WTC11 (cell line): ENCODE data around the gene UPF2.

Experiments
- NFYB ChIP-seq: sonication (generic); formaldehyde crosslinking; conservative IDR thresholded peaks from 2 replicates; pipeline ENCODE4 v1.8.0; 2022; ENCODE audit warnings: low read depth, missing genetic modification reagents
- NR3C1 ChIP-seq: sonication (generic); formaldehyde crosslinking; conservative IDR thresholded peaks from 2 replicates; pipeline ENCODE4 v1.8.1; 2023; ENCODE audit warnings: low read depth, mild to moderate bottlenecking, missing genetic modification reagents
- OVOL2 ChIP-seq: fragments of 250-450 bp; sonication (Bioruptor Pico); IDR thresholded peaks from 2 replicates; pipeline ENCODE4 v1.9.0; 2021; ENCODE audit warnings: mild to moderate bottlenecking, borderline replicate concordance
- TCF7 ChIP-seq: sonication (generic); formaldehyde crosslinking; IDR thresholded peaks from 2 replicates; pipeline ENCODE4 v1.8.0; 2022; ENCODE audit warnings: mild to moderate bottlenecking, low read depth, missing genetic modification reagents, moderate library complexity
- ZBTB21 ChIP-seq: sonication (generic); formaldehyde crosslinking; IDR thresholded peaks from 2 replicates; pipeline ENCODE4 v1.8.1; 2023; ENCODE audit warnings: mild to moderate bottlenecking, missing genetic modification reagents, borderline replicate concordance
- ZNF671 ChIP-seq: fragments of 250-450 bp; sonication (Bioruptor Pico); IDR thresholded peaks from 2 replicates; pipeline ENCODE4 v1.8.0; 2021; ENCODE audit warnings: mild to moderate bottlenecking
- TF ChIP-seq, protein P1 (sequence below): sonication (generic); formaldehyde crosslinking; conservative IDR thresholded peaks from 2 replicates; pipeline ENCODE4 v1.8.1; 2023; ENCODE audit warnings: mild to moderate bottlenecking, low read depth, missing genetic modification reagents, moderate library complexity
- TF ChIP-seq, protein P2 (sequence below): fragments of 250-450 bp; sonication (Bioruptor Pico); IDR thresholded peaks from 2 replicates; pipeline ENCODE4 v2.1.2; 2022; ENCODE audit warnings: mild to moderate bottlenecking, moderate library complexity
- TF ChIP-seq, protein P3 (sequence below): sonication (generic); formaldehyde crosslinking; IDR thresholded peaks from 2 replicates; pipeline ENCODE4 v1.8.0; 2022; ENCODE audit warnings: mild to moderate bottlenecking, missing genetic modification reagents
- TF ChIP-seq, protein P4 (sequence below): fragments of 250-450 bp; sonication (Bioruptor Pico); IDR thresholded peaks from 2 replicates; pipeline ENCODE4 v1.8.0; 2021; ENCODE audit warnings: mild to moderate bottlenecking
- TF ChIP-seq, protein P5 (sequence below): sonication (generic); formaldehyde crosslinking; IDR thresholded peaks from 2 replicates; pipeline ENCODE4 v1.8.0; 2022; ENCODE audit warnings: mild to moderate bottlenecking, missing genetic modification reagents
- TF ChIP-seq, protein P6 (sequence below): sonication (generic); formaldehyde crosslinking; IDR thresholded peaks from 2 replicates; pipeline ENCODE4 v1.8.1; 2022; ENCODE audit warnings: low read depth, missing genetic modification reagents, borderline replicate concordance
- TF ChIP-seq, protein P7 (sequence below): fragments of 200-600 bp; IDR thresholded peaks from 2 replicates; pipeline ENCODE4 v1.8.0; 2022; ENCODE audit warnings: antibody characterized with exemption
- TF ChIP-seq, protein P8 (sequence below): sonication (generic); formaldehyde crosslinking; IDR thresholded peaks from 2 replicates; pipeline ENCODE4 v1.8.1; 2023; ENCODE audit warnings: mild to moderate bottlenecking, missing genetic modification reagents, moderate library complexity

DNA sequence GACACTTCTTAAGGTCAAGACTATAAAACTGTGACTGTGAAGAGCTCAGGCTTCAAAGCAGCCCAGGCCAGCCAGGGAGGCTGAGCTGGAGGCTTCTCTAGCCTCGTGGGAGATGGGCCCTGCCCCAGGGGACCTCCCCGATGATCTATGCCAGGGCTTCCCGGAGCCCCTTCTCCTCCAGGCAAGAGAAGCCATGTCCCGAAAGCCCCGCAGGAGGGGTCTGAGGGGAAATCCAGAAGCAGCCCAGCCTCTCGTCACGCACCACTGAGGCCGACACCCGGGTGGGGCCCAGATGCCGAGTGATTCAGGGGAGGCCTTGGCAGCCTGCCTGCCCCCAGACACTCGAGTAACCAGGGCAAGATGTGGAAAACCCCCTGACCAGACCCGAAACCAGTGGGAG, 155.8 kb downstream of the UPF2 start:
- TF ChIP-seq, protein P1, sequence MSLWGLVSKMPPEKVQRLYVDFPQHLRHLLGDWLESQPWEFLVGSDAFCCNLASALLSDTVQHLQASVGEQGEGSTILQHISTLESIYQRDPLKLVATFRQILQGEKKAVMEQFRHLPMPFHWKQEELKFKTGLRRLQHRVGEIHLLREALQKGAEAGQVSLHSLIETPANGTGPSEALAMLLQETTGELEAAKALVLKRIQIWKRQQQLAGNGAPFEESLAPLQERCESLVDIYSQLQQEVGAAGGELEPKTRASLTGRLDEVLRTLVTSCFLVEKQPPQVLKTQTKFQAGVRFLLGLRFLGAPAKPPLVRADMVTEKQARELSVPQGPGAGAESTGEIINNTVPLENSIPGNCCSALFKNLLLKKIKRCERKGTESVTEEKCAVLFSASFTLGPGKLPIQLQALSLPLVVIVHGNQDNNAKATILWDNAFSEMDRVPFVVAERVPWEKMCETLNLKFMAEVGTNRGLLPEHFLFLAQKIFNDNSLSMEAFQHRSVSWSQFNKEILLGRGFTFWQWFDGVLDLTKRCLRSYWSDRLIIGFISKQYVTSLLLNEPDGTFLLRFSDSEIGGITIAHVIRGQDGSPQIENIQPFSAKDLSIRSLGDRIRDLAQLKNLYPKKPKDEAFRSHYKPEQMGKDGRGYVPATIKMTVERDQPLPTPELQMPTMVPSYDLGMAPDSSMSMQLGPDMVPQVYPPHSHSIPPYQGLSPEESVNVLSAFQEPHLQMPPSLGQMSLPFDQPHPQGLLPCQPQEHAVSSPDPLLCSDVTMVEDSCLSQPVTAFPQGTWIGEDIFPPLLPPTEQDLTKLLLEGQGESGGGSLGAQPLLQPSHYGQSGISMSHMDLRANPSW (CRISPR knock-in tag): no peak
- TF ChIP-seq NR3C1 (no peak), TCF7 (CRISPR knock-in tag) (no peak), OVOL2 (CRISPR knock-in tag) (no peak), NFYB (CRISPR knock-in tag) (no peak), ZBTB21 (CRISPR knock-in tag) (no peak), ZNF671 (no peak)
- TF ChIP-seq, protein P2, sequence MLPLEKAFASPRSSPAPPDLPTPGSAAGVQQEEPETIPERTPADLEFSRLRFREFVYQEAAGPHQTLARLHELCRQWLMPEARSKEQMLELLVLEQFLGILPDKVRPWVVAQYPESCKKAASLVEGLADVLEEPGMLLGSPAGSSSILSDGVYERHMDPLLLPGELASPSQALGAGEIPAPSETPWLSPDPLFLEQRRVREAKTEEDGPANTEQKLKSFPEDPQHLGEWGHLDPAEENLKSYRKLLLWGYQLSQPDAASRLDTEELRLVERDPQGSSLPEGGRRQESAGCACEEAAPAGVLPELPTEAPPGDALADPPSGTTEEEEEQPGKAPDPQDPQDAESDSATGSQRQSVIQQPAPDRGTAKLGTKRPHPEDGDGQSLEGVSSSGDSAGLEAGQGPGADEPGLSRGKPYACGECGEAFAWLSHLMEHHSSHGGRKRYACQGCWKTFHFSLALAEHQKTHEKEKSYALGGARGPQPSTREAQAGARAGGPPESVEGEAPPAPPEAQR (CRISPR knock-in tag): no peak
- TF ChIP-seq, protein P3, sequence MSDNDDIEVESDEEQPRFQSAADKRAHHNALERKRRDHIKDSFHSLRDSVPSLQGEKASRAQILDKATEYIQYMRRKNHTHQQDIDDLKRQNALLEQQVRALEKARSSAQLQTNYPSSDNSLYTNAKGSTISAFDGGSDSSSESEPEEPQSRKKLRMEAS (CRISPR knock-in tag): no peak
- TF ChIP-seq, protein P4, sequence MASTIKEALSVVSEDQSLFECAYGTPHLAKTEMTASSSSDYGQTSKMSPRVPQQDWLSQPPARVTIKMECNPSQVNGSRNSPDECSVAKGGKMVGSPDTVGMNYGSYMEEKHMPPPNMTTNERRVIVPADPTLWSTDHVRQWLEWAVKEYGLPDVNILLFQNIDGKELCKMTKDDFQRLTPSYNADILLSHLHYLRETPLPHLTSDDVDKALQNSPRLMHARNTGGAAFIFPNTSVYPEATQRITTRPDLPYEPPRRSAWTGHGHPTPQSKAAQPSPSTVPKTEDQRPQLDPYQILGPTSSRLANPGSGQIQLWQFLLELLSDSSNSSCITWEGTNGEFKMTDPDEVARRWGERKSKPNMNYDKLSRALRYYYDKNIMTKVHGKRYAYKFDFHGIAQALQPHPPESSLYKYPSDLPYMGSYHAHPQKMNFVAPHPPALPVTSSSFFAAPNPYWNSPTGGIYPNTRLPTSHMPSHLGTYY (CRISPR knock-in tag): no peak
- TF ChIP-seq, protein P5, sequence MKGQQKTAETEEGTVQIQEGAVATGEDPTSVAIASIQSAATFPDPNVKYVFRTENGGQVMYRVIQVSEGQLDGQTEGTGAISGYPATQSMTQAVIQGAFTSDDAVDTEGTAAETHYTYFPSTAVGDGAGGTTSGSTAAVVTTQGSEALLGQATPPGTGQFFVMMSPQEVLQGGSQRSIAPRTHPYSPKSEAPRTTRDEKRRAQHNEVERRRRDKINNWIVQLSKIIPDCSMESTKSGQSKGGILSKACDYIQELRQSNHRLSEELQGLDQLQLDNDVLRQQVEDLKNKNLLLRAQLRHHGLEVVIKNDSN (CRISPR knock-in tag): no peak
- TF ChIP-seq, protein P6, sequence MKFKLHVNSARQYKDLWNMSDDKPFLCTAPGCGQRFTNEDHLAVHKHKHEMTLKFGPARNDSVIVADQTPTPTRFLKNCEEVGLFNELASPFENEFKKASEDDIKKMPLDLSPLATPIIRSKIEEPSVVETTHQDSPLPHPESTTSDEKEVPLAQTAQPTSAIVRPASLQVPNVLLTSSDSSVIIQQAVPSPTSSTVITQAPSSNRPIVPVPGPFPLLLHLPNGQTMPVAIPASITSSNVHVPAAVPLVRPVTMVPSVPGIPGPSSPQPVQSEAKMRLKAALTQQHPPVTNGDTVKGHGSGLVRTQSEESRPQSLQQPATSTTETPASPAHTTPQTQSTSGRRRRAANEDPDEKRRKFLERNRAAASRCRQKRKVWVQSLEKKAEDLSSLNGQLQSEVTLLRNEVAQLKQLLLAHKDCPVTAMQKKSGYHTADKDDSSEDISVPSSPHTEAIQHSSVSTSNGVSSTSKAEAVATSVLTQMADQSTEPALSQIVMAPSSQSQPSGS (CRISPR knock-in tag): no peak
- TF ChIP-seq, protein P7, sequence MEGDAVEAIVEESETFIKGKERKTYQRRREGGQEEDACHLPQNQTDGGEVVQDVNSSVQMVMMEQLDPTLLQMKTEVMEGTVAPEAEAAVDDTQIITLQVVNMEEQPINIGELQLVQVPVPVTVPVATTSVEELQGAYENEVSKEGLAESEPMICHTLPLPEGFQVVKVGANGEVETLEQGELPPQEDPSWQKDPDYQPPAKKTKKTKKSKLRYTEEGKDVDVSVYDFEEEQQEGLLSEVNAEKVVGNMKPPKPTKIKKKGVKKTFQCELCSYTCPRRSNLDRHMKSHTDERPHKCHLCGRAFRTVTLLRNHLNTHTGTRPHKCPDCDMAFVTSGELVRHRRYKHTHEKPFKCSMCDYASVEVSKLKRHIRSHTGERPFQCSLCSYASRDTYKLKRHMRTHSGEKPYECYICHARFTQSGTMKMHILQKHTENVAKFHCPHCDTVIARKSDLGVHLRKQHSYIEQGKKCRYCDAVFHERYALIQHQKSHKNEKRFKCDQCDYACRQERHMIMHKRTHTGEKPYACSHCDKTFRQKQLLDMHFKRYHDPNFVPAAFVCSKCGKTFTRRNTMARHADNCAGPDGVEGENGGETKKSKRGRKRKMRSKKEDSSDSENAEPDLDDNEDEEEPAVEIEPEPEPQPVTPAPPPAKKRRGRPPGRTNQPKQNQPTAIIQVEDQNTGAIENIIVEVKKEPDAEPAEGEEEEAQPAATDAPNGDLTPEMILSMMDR: no peak
- TF ChIP-seq, protein P8, sequence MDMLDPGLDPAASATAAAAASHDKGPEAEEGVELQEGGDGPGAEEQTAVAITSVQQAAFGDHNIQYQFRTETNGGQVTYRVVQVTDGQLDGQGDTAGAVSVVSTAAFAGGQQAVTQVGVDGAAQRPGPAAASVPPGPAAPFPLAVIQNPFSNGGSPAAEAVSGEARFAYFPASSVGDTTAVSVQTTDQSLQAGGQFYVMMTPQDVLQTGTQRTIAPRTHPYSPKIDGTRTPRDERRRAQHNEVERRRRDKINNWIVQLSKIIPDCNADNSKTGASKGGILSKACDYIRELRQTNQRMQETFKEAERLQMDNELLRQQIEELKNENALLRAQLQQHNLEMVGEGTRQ (CRISPR knock-in tag): no peak
